ENCODE results near the gene RGS7. TPM values are rescaled to one million over a fixed set of nuclear protein-coding genes. Genes with fewer than 3 reads are reported as not detected.

The RGS7 gene
- total RNA-seq, 2 experiments from 2014 or later = not detected

- CTCF ChIA-PET = no interaction called here
- Mint-ChIP-seq H3K36me3 (ENCODE audit: low read depth) (no peaks in the 10 kb centered on the region), H3K4me1 (ENCODE audit: low read depth) (no peaks in the 10 kb centered on the region), H3K4me3 (no peak overlapping the region), H3K9me3 (no peaks in the 10 kb centered on the region), H3K27ac (no peak overlapping the region), H3K27me3 (no peaks in the 10 kb centered on the region)
- DNase-seq (no peak), ATAC-seq (no peak)
- intact Hi-C loops (cut with micrococcal nuclease) = no loop called here
- no peak for TF ChIP-seq CTCF (IDR thresholded peaks at IDR 0.05)
- POLR2A ChIA-PET = no interaction called here
Observed at GRCh38 chr1:240808381-240808780, 548.6 kb downstream of the RGS7 start.

- Mint-ChIP-seq H3K9me3 (no peaks in the 10 kb centered on the region), H3K27me3 (no peaks in the 10 kb centered on the region), H3K4me1 (ENCODE audit: low read depth) (no peaks in the 10 kb centered on the region), H3K27ac (no peak overlapping the region), H3K36me3 (ENCODE audit: low read depth) (no peaks in the 10 kb centered on the region), H3K4me3 (no peak overlapping the region)
- TF ChIP-seq CTCF (IDR thresholded peaks at IDR 0.05) = no peak
- intact Hi-C loops (cut with micrococcal nuclease) = no loop called here
- ChIA-PET POLR2A (no interaction called here), CTCF (no interaction called here)
- no peak for ATAC-seq
- DNase-seq = no peak
Observed at GRCh38 chr1:240806200-240806745, 550.7 kb downstream of the RGS7 start.

- Mint-ChIP-seq H3K27ac (no peak overlapping the region), H3K4me1 (ENCODE audit: low read depth) (no peaks in the 10 kb centered on the region), H3K9me3 (no peaks in the 10 kb centered on the region), H3K4me3 (no peak overlapping the region), H3K36me3 (ENCODE audit: low read depth) (no peaks in the 10 kb centered on the region), H3K27me3 (peaks cover 1% of the 10 kb centered on the region)
- ChIA-PET CTCF (no interaction called here), POLR2A (no interaction called here)
- intact Hi-C loops (cut with micrococcal nuclease) = no loop called here
- ATAC-seq = no peak
- DNase-seq = no peak
- TF ChIP-seq CTCF (IDR thresholded peaks at IDR 0.05) = no peak
Observed at GRCh38 chr1:240804475-240804874, 552.5 kb downstream of the RGS7 start.

GRCh38 chr1:240803151-240803550, 553.9 kb downstream of the RGS7 start:
- no peaks in the 10 kb centered on the region for H3K9me3 Mint-ChIP-seq
- ChIA-PET POLR2A (no interaction called here), CTCF (no interaction called here)
- H3K27me3 Mint-ChIP-seq = peaks cover 1% of the 10 kb centered on the region
- DNase-seq = no peak
- intact Hi-C loops (cut with micrococcal nuclease) = no loop called here
- H3K36me3 Mint-ChIP-seq (ENCODE audit: low read depth) = no peaks in the 10 kb centered on the region
- no peak overlapping the region for H3K27ac Mint-ChIP-seq
- H3K4me1 Mint-ChIP-seq (ENCODE audit: low read depth) = no peaks in the 10 kb centered on the region
- no peak for ATAC-seq
- H3K4me3 Mint-ChIP-seq = no peak overlapping the region
- no peak for TF ChIP-seq CTCF (IDR thresholded peaks at IDR 0.05)

- Mint-ChIP-seq H3K36me3 (ENCODE audit: low read depth) (no peaks in the 10 kb centered on the region), H3K4me3 (no peak overlapping the region), H3K27me3 (peaks cover 1% of the 10 kb centered on the region), H3K9me3 (no peaks in the 10 kb centered on the region), H3K4me1 (ENCODE audit: low read depth) (no peaks in the 10 kb centered on the region), H3K27ac (no peak overlapping the region)
- ChIA-PET CTCF (no interaction called here), POLR2A (no interaction called here)
- ATAC-seq = no peak
- no peak for TF ChIP-seq CTCF (IDR thresholded peaks at IDR 0.05)
- no peak for DNase-seq
- intact Hi-C loops (cut with micrococcal nuclease) = no loop called here
Observed at GRCh38 chr1:240802271-240802670, 554.7 kb downstream of the RGS7 start.
